Endothelial cell of umbilical vein (primary cell): ENCODE measurements around the gene RHCE. TPM values are rescaled to one million over a fixed set of nuclear protein-coding genes. Genes with fewer than 3 reads are reported as not detected.

Experiments
- BruUV-seq: library from RNA; stranded (reverse); fragments of 400-500 nt; replicated peaks from 2 replicates; lab custom pipeline; 2021; lab: Mats Ljungman, UMichigan
- CTCF ChIA-PET: fragments of 300-600, 350-600 bp; sonication (Branson Sonifier 250); formaldehyde crosslinking; loops from one replicate; lab custom pipeline; 2021; ENCODE audit warnings: antibody characterized with exemption, inconsistent platforms; lab: Charles Lee
- POLR2A ChIA-PET: fragments of 300-600, 350-600 bp; sonication (Branson Sonifier 250); formaldehyde crosslinking; loops from one replicate; lab custom pipeline; 2021; ENCODE audit warnings: antibody characterized with exemption, inconsistent platforms; lab: Charles Lee
- DNase-seq: peaks from one replicate; pipeline ENCODE4 v3.0.0-alpha.2; 2011; ENCODE audit warnings: low read depth, low spot score
- FAIRE-seq: peaks from 2 replicates; lab custom pipeline; 2011; peaks lifted over from hg19 to GRCh38; lab: Jason Lieb, UNC
- H2AFZ ChIP-seq: 2 replicates; pipeline ENCODE4 v1.6.0; 2012; ENCODE audit warnings: low read depth, low read length, control low read depth, inconsistent platforms
- H3K27ac ChIP-seq: 2 replicates; pipeline ENCODE4 v1.5.1; 2011; ENCODE audit warnings: low read depth, mild to moderate bottlenecking, control low read depth, low read length, moderate library complexity; ENCODE audit not compliant: insufficient read depth
- H3K27me3 ChIP-seq, 2 experiments: 2 replicates each; pipeline versions ENCODE4 v1.6.0 to v1.6.1; 2011; ENCODE audit warnings: low read length in 2 of 2, mixed read lengths in 1 of 2; ENCODE audit not compliant: control insufficient read depth in 2 of 2, insufficient read depth in 2 of 2
- H3K36me3 ChIP-seq, 2 experiments: 2 replicates in 1 of 2; 3 replicates in 1 of 2; pipeline ENCODE4 v1.5.1; 2011; ENCODE audit warnings: low read length in 2 of 2, mild to moderate bottlenecking in 1 of 2, moderate library complexity in 1 of 2; ENCODE audit not compliant: control insufficient read depth in 2 of 2, insufficient read depth in 2 of 2; ENCODE audit errors: extremely low read depth in 1 of 2
- H3K4me1 ChIP-seq: 3 replicates; pipeline ENCODE4 v1.5.1; 2011; ENCODE audit warnings: mild to moderate bottlenecking, low read length; ENCODE audit not compliant: control insufficient read depth, insufficient read depth; ENCODE audit errors: extremely low read depth
- H3K4me2 ChIP-seq: 2 replicates; pipeline ENCODE4 v1.6.1; 2011; ENCODE audit warnings: low read length, control low read depth, mixed read lengths; ENCODE audit not compliant: insufficient read depth
- H3K4me3 ChIP-seq, 3 experiments: fragments of 200-600 bp in 1 of 3; sonication (generic), shearing (Covaris generic) in 1 of 3; replicated peaks in 1 of 3; 2 replicates each; pipeline ENCODE4 v1.5.1; 2011 to 2016; ENCODE audit warnings: control low read depth in 3 of 3, low read length in 3 of 3, mild to moderate bottlenecking in 2 of 3, inconsistent platforms in 1 of 3, low read depth in 1 of 3, moderate library complexity in 1 of 3; ENCODE audit not compliant: insufficient read depth in 1 of 3
- H3K79me2 ChIP-seq: 2 replicates; pipeline ENCODE4 v1.6.0; 2012; ENCODE audit warnings: low read length, inconsistent platforms; ENCODE audit not compliant: control insufficient read depth, insufficient read depth
- H3K9ac ChIP-seq: replicated peaks from 2 replicates; pipeline ENCODE3; 2011; ENCODE audit warnings: low read length, control low read depth; ENCODE audit not compliant: insufficient read depth; ENCODE audit errors: extremely low read depth
- H3K9me1 ChIP-seq: replicated peaks from 3 replicates; pipeline ENCODE4 v1.6.0; 2011; ENCODE audit warnings: mild to moderate bottlenecking, low read length; ENCODE audit not compliant: control insufficient read depth, insufficient read depth; ENCODE audit errors: extremely low read depth
- H3K9me3 ChIP-seq: replicated peaks from 2 replicates; pipeline ENCODE4 v1.5.1; 2012; ENCODE audit warnings: low read length, inconsistent platforms; ENCODE audit not compliant: control insufficient read depth, insufficient read depth
- H4K20me1 ChIP-seq: replicated peaks from 2 replicates; pipeline ENCODE3; 2011; ENCODE audit warnings: mild to moderate bottlenecking, low read length; ENCODE audit not compliant: control insufficient read depth, insufficient read depth; ENCODE audit errors: extremely low read depth
- EZH2 ChIP-seq: IDR thresholded peaks from 2 replicates; pipeline ENCODE4 v1.6.1; 2012; ENCODE audit warnings: borderline replicate concordance, low read depth, mild to moderate bottlenecking, moderate library complexity, low read length, inconsistent platforms; ENCODE audit not compliant: severe bottlenecking
- FOS ChIP-seq: IDR thresholded peaks from 2 replicates; pipeline ENCODE4 v1.6.1; 2011; ENCODE audit warnings: mild to moderate bottlenecking, low read length, moderate library complexity, borderline replicate concordance; ENCODE audit not compliant: insufficient read depth
- GATA2 ChIP-seq: IDR thresholded peaks from 2 replicates; pipeline ENCODE4 v1.7.0; 2011; ENCODE audit warnings: low read depth, mild to moderate bottlenecking, moderate library complexity, mixed read lengths, low read length; ENCODE audit not compliant: insufficient read length, insufficient read depth
- JUN ChIP-seq: IDR thresholded peaks from 2 replicates; pipeline ENCODE4 v1.6.1; 2011; ENCODE audit warnings: borderline replicate concordance, low read depth; ENCODE audit not compliant: insufficient read length, insufficient read depth
- MYC ChIP-seq: IDR thresholded peaks from one replicate; pipeline ENCODE4 v1.6.1; 2011; ENCODE audit warnings: mild to moderate bottlenecking, low read depth, low read length
- POLR2A ChIP-seq: IDR thresholded peaks from 2 replicates; pipeline ENCODE4 v1.6.1; 2012; ENCODE audit warnings: low read depth, mild to moderate bottlenecking, control low read depth, low read length
- POLR2AphosphoS5 ChIP-seq: IDR thresholded peaks from 2 replicates; pipeline ENCODE4 v1.6.1; 2012; ENCODE audit warnings: low read depth, mild to moderate bottlenecking, control low read depth, low read length, moderate library complexity; ENCODE audit not compliant: insufficient read depth
- dilution Hi-C: fragments of 300-500 bp; cut with MboI; formaldehyde crosslinking; loops from one replicate; pipeline ENCODE4 v1.15.0; 2019; ENCODE audit warnings: low sequenced_read_pairs; ENCODE audit not compliant: extremely low pct_ligation_motif_present
- intact Hi-C: fragments of 100-400 bp; cut with micrococcal nuclease; formaldehyde crosslinking; loops from one replicate; pipeline ENCODE4 v1.10.0; 2022
- polyA plus RNA-seq, 4 experiments: library from polyadenylated mRNA; depleted of rRNA in 3 of 4; stranded (reverse) in 3 of 4; unstranded in 1 of 4; fragments of >200 nt; gene quantifications; 2 replicates each; pipeline versions ENCODE4 v1.2.1 to v1.2.3, GENCODE V29; 2011 to 2012; ENCODE audit warnings: missing spikeins in 1 of 4
- total RNA-seq: library from RNA; stranded (reverse); gene quantifications from 2 replicates; pipeline ENCODE4 v1.2.3, GENCODE V29; 2021
- TF ChIP-seq, protein P1 (sequence below), 2 donors: IDR thresholded peaks; 1 replicate in 1 of 2; 2 replicates in 1 of 2; pipeline ENCODE4 v1.5.1; 2011; ENCODE audit warnings: low read length in 2 of 2, mild to moderate bottlenecking in 2 of 2, moderate library complexity in 2 of 2, control low read depth in 1 of 2, inconsistent platforms in 1 of 2, low read depth in 1 of 2; ENCODE audit not compliant: insufficient read depth in 1 of 2; ENCODE audit errors: extremely low read depth in 1 of 2
- TF ChIP-seq, protein P2 (sequence below): IDR thresholded peaks from 2 replicates; pipeline ENCODE4 v1.6.1; 2011; ENCODE audit not compliant: insufficient read depth, insufficient read length

Gene RHCE
- total and polyA plus RNA-seq, 2 donors (not counting 3 experiments of a cell fraction or from before 2014, with no cell fraction given) = 0.07 TPM; not detected in 1

DNA sequence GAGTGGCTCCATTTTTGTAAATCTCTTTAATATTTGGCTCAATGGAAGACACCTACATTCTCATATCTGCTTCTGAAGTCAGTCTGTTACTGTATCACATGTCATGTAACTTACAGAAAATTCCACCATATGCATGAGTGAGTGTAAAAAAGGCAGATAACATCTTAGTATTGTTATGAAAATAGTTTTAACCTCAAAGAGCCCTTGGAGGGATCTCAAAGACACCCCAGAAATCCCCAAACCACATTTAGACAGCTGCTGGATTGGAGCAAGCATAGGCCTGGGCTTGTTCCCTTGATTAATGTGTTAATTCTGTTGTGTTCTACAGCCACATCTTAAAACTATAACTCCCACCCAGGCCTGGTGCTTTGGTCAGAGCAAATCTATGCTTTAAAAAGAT, 26.9 kb upstream of the RHCE start:
- Histone ChIP-seq H4K20me1 (no peaks in the 10 kb centered on the region), H3K79me2 (peaks cover 30% of the 10 kb centered on the region), H2AFZ (no peak overlapping the region), H3K4me1 (no peaks in the 10 kb centered on the region), H3K9me3 (no peaks in the 10 kb centered on the region), H3K9me1 (no peaks in the 10 kb centered on the region), H3K9ac (no peak overlapping the region), H3K27me3 (no peaks in the 10 kb centered on the region), H3K4me2 (no peak overlapping the region), H3K36me3 (peaks cover 0 to 2% of the 10 kb centered on the region in 2 experiments), H3K27ac (no peak overlapping the region), H3K4me3 (no peak overlapping the region)
- BruUV-seq = no TSS peak
- dilution Hi-C loops (no loop called here), intact Hi-C loops (no loop called here)
- ChIA-PET CTCF (interaction anchor here (1.0 kb wide), 1 partner anchor 22 kb away, joined by 3 read pairs; no protein-coding TSS in a partner anchor), POLR2A (no interaction called here)
- FAIRE-seq (no peak), DNase-seq (no peak)
- TF ChIP-seq GATA2 (no peak), MYC (no peak), EZH2 (no peak), POLR2A (no peak), JUN (no peak), FOS (no peak), POLR2AphosphoS5 (no peak)
- TF ChIP-seq, protein P1, sequence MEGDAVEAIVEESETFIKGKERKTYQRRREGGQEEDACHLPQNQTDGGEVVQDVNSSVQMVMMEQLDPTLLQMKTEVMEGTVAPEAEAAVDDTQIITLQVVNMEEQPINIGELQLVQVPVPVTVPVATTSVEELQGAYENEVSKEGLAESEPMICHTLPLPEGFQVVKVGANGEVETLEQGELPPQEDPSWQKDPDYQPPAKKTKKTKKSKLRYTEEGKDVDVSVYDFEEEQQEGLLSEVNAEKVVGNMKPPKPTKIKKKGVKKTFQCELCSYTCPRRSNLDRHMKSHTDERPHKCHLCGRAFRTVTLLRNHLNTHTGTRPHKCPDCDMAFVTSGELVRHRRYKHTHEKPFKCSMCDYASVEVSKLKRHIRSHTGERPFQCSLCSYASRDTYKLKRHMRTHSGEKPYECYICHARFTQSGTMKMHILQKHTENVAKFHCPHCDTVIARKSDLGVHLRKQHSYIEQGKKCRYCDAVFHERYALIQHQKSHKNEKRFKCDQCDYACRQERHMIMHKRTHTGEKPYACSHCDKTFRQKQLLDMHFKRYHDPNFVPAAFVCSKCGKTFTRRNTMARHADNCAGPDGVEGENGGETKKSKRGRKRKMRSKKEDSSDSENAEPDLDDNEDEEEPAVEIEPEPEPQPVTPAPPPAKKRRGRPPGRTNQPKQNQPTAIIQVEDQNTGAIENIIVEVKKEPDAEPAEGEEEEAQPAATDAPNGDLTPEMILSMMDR (IDR thresholded peaks at IDR 0.05; ENCODE audit: extremely low read depth in 1 of 2, insufficient read depth in 1 of 2, low read depth in 1 of 2, low read length in 2 of 2) = no peak
- TF ChIP-seq, protein P2, sequence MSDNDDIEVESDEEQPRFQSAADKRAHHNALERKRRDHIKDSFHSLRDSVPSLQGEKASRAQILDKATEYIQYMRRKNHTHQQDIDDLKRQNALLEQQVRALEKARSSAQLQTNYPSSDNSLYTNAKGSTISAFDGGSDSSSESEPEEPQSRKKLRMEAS = no peak
